Panc1 (cell line): ENCODE measurements around the gene GRIN2A. TPM values are rescaled to one million over a fixed set of nuclear protein-coding genes. Genes with fewer than 3 reads are reported as not detected.

Experiments
- ATAC-seq: fragments of 200-7000 bp; cut with Tn5 transposase; 2 replicates; pipeline ENCODE4 v1.9.1; 2020; ENCODE audit warnings: mild to moderate bottlenecking, moderate library complexity
- BruUV-seq: library from RNA; stranded (reverse); fragments of 400-500 nt; replicated peaks from 2 replicates; lab custom pipeline; 2021; lab: Mats Ljungman, UMichigan
- CTCF ChIA-PET: fragments of 300-600 bp; sonication (Branson Sonifier 250); formaldehyde crosslinking; loops from one replicate; lab custom pipeline; 2022; ENCODE audit warnings: antibody characterized with exemption; lab: Charles Lee
- POLR2A ChIA-PET: fragments of 300-600 bp; sonication (Branson Sonifier 250); formaldehyde crosslinking; loops from one replicate; lab custom pipeline; 2022; ENCODE audit warnings: antibody characterized with exemption; lab: Charles Lee
- DNase-seq: peaks from one replicate; pipeline ENCODE4 v3.0.0-alpha.2; 2010; ENCODE audit warnings: low read depth, low spot score
- H3K27ac ChIP-seq: 2 replicates; pipeline ENCODE4 v1.5.1; 2011; ENCODE audit warnings: mild to moderate bottlenecking, low read length, inconsistent platforms
- H3K27me3 ChIP-seq: fragments of 200-500 bp; sonication (Bioruptor generic); 2 replicates; pipeline ENCODE4 v1.6.0; 2014; ENCODE audit warnings: low read length, inconsistent platforms; ENCODE audit not compliant: control insufficient read depth, insufficient read depth
- H3K36me3 ChIP-seq: fragments of 200-500 bp; sonication (Bioruptor generic); 2 replicates; pipeline ENCODE4 v1.5.1; 2014; ENCODE audit warnings: inconsistent platforms, mild to moderate bottlenecking, low read length, moderate library complexity; ENCODE audit not compliant: control insufficient read depth, insufficient read depth
- H3K4me1 ChIP-seq: 2 replicates; pipeline ENCODE4 v1.5.1; 2011; ENCODE audit warnings: inconsistent platforms, mild to moderate bottlenecking, low read length, moderate library complexity; ENCODE audit not compliant: control insufficient read depth, insufficient read depth
- H3K4me3 ChIP-seq, 2 experiments: 2 replicates each; pipeline ENCODE4 v1.5.1; 2011 to 2012; ENCODE audit warnings: low read depth in 2 of 2, low read length in 2 of 2, mild to moderate bottlenecking in 2 of 2, inconsistent platforms in 1 of 2, moderate library complexity in 1 of 2
- H3K9me3 ChIP-seq: fragments of 200-500 bp; sonication (Bioruptor generic); 2 replicates; pipeline ENCODE4 v1.5.1; 2014; ENCODE audit warnings: low read depth, mild to moderate bottlenecking, inconsistent platforms, low read length, moderate library complexity; ENCODE audit not compliant: control insufficient read depth, insufficient read depth
- POLR2AphosphoS5 ChIP-seq: IDR thresholded peaks from 2 replicates; pipeline ENCODE4 v1.6.1; 2012; ENCODE audit warnings: mild to moderate bottlenecking, low read depth, low read length, moderate library complexity
- REST ChIP-seq, 2 experiments: IDR thresholded peaks; 2 replicates each; pipeline ENCODE4 v1.6.1; 2011 to 2012; ENCODE audit warnings: low read depth in 2 of 2, control low read depth in 1 of 2, low read length in 1 of 2, mild to moderate bottlenecking in 1 of 2, moderate library complexity in 1 of 2; ENCODE audit not compliant: insufficient read depth in 1 of 2
- SIN3A ChIP-seq: IDR thresholded peaks from 2 replicates; pipeline ENCODE4 v1.6.1; 2012; ENCODE audit warnings: low read depth, mild to moderate bottlenecking, low read length, moderate library complexity, borderline replicate concordance; ENCODE audit not compliant: insufficient read depth
- TCF7L2 ChIP-seq: IDR thresholded peaks from 2 replicates; pipeline ENCODE4 v1.6.1; 2011; ENCODE audit warnings: mild to moderate bottlenecking, low read depth, low read length, inconsistent platforms
- in situ Hi-C: cut with HindIII; loops from 2 replicates; pipeline ENCODE4 v1.10.0; 2016; ENCODE audit warnings: low sequenced_read_pairs, low pct_unique_long_range_greater_than_20kb
- intact Hi-C: fragments of 100-400 bp; cut with micrococcal nuclease; formaldehyde crosslinking; loops from one replicate; pipeline ENCODE4 v1.10.0; 2022; ENCODE audit not compliant: unreplicated experiment
- total RNA-seq: library from RNA; stranded (reverse); gene quantifications from one replicate; pipeline ENCODE4 v1.2.1, GENCODE V29; 2021; ENCODE audit not compliant: unreplicated experiment
- TF ChIP-seq, protein P1 (sequence below): fragments of 450-650 bp; IDR thresholded peaks from 2 replicates; pipeline ENCODE4 v1.5.1; 2017; ENCODE audit warnings: mild to moderate bottlenecking

Gene GRIN2A
- total RNA-seq, 1 experiment from 2014 or later = 12.3 TPM

DNA sequence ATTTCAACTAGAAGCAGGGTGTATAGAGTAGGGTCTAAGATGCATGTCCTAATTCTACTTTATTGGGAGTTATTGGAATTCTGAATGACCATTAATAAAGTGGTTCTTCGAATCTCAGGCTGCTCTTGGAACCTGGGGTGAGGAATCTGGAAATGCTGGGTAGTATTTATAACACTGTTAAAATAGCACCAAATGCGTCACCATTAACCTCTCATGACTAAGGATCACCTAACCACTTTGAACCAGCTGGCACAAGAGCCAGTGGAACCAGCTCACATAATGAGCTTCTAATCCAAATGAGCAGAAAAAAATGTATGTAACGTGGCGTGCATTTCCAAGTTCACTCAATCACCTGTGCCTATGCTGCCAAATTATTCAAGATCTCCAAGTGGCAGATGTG, 281.7 kb downstream of the GRIN2A start:
- ChIA-PET CTCF (no interaction called here), POLR2A (no interaction called here)
- Histone ChIP-seq H3K27ac (no peak overlapping the region), H3K9me3 (no peaks in the 10 kb centered on the region), H3K27me3 (no peaks in the 10 kb centered on the region), H3K36me3 (no peaks in the 10 kb centered on the region), H3K4me3 (no peak overlapping the region), H3K4me1 (no peaks in the 10 kb centered on the region)
- no TSS peak for BruUV-seq
- TF ChIP-seq POLR2AphosphoS5 = no peak
- no peak for TF ChIP-seq SIN3A
- no peak for TF ChIP-seq TCF7L2
- no peak for TF ChIP-seq REST (IDR thresholded peaks at IDR 0.05; ENCODE audit: insufficient read depth in 1 of 2, low read depth in 2 of 2, low read length in 1 of 2)
- TF ChIP-seq, protein P1, sequence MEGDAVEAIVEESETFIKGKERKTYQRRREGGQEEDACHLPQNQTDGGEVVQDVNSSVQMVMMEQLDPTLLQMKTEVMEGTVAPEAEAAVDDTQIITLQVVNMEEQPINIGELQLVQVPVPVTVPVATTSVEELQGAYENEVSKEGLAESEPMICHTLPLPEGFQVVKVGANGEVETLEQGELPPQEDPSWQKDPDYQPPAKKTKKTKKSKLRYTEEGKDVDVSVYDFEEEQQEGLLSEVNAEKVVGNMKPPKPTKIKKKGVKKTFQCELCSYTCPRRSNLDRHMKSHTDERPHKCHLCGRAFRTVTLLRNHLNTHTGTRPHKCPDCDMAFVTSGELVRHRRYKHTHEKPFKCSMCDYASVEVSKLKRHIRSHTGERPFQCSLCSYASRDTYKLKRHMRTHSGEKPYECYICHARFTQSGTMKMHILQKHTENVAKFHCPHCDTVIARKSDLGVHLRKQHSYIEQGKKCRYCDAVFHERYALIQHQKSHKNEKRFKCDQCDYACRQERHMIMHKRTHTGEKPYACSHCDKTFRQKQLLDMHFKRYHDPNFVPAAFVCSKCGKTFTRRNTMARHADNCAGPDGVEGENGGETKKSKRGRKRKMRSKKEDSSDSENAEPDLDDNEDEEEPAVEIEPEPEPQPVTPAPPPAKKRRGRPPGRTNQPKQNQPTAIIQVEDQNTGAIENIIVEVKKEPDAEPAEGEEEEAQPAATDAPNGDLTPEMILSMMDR = no peak
- ATAC-seq = no peak
- in situ Hi-C loops (no loop called here), intact Hi-C loops (no loop called here)
- DNase-seq = no peak

GRCh38 chr16:9898555-9898954, 283.7 kb downstream of the GRIN2A start:
- Histone ChIP-seq H3K4me1 (no peaks in the 10 kb centered on the region), H3K9me3 (no peaks in the 10 kb centered on the region), H3K4me3 (no peak overlapping the region), H3K36me3 (no peaks in the 10 kb centered on the region), H3K27me3 (no peaks in the 10 kb centered on the region), H3K27ac (no peak overlapping the region)
- no TSS peak for BruUV-seq
- DNase-seq (no peak), ATAC-seq (no peak)
- in situ Hi-C loops (no loop called here), intact Hi-C loops (no loop called here)
- TF ChIP-seq, protein P1 = no peak
- TF ChIP-seq SIN3A = no peak
- no peak for TF ChIP-seq TCF7L2
- no peak for TF ChIP-seq POLR2AphosphoS5
- TF ChIP-seq REST (IDR thresholded peaks at IDR 0.05; ENCODE audit: insufficient read depth in 1 of 2, low read depth in 2 of 2, low read length in 1 of 2) = no peak
- CTCF ChIA-PET = interaction anchor here (0.7 kb wide), 1 partner anchor 240 kb away, joined by 10 read pairs; no protein-coding TSS in a partner anchor
- POLR2A ChIA-PET = no interaction called here
